Suprapubic skin (tissue), 4 donors: Measurements from ENCODE around the gene MOGAT3. TPM values are rescaled to one million over a fixed set of nuclear protein-coding genes. Genes with fewer than 3 reads are reported as not detected.
A peak's percentile ranks its signal among the peaks of the same experiment; 100 is the strongest.

ENCODE experiments used
- DNase-seq, 2 donors: peaks; one replicate each; pipeline ENCODE4 v3.0.0-alpha.2; 2019; ENCODE audit warnings: low spot score in 2 of 2
- H3K27ac ChIP-seq: fragments of 200-600 bp; sonication (generic); one replicate; pipeline ENCODE4 v1.5.1; 2019
- H3K27me3 ChIP-seq: fragments of 200-600 bp; sonication (generic); one replicate; pipeline ENCODE4 v1.5.1; 2019
- H3K36me3 ChIP-seq: fragments of 200-600 bp; sonication (generic); one replicate; pipeline ENCODE4 v1.5.1; 2019
- H3K4me1 ChIP-seq: fragments of 200-600 bp; sonication (generic); one replicate; pipeline ENCODE4 v1.5.1; 2019
- H3K4me3 ChIP-seq: fragments of 200-600 bp; sonication (generic); one replicate; pipeline ENCODE4 v1.5.1; 2019; ENCODE audit warnings: mild to moderate bottlenecking
- H3K9me3 ChIP-seq: fragments of 200-600 bp; sonication (generic); one replicate; pipeline ENCODE4 v1.5.1; 2019
- EP300 ChIP-seq: sonication (generic); formaldehyde crosslinking; IDR thresholded peaks from one replicate; pipeline ENCODE4 v1.6.1; 2017; ENCODE audit warnings: antibody characterized with exemption
- POLR2A ChIP-seq, 2 donors: fragments of 450-650 bp; IDR thresholded peaks; one replicate each; pipeline ENCODE4 v1.6.1; 2017; ENCODE audit warnings: antibody characterized with exemption in 2 of 2, mild to moderate bottlenecking in 2 of 2, moderate library complexity in 2 of 2
- POLR2AphosphoS5 ChIP-seq, 3 donors: sonication (generic); formaldehyde crosslinking; IDR thresholded peaks; one replicate each; pipeline ENCODE4 v1.6.1; 2017; ENCODE audit warnings: antibody characterized with exemption in 3 of 3
- whole genome bisulfite sequencing: methylation state at CpG from one replicate; pipeline ENCODE4 v1.1.5; 2018; 5-methylcytosine and 5-hydroxymethylcytosine counted together
- total RNA-seq, 4 donors: library from RNA; depleted of rRNA; stranded (reverse); fragments of >200 nt; gene quantifications; one replicate each; pipeline ENCODE4 v1.1.0, GENCODE V29; 2016
- TF ChIP-seq, protein P1 (sequence below), 2 donors: fragments of 200-600 bp in 1 of 2; fragments of 450-650 bp in 1 of 2; sonication (generic) in 1 of 2; IDR thresholded peaks; one replicate each; pipeline ENCODE4 v1.5.1; 2016 to 2019; ENCODE audit warnings: antibody characterized with exemption in 2 of 2, mild to moderate bottlenecking in 1 of 2, moderate library complexity in 1 of 2

The MOGAT3 gene
- total RNA-seq, 4 donors from 2014 or later = not detected

DNA sequence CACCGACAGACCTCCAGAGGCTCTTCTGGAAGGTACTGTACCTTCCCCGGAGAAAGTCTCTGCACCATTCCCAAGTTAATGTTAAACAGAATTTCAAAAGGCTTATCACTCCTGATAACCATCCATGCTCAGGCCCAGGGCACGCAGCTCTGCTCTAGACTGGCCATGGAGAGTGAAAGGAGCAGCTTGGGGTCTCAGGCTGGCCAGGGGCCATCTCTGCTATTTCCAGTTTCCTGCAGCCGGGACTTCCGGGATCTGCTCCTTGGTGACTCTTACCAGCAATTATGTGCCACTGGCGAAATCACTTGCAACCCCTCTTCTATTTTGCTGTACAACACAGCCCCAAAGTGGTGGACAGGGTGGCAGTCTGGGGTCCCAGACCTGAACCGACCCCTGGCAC, 30.8 kb upstream of the MOGAT3 start:
- Histone ChIP-seq H3K4me1 (peaks cover 15% of the 10 kb centered on the region), H3K9me3 (no peaks in the 10 kb centered on the region), H3K27me3 (no peaks in the 10 kb centered on the region), H3K4me3 (peak overlapping the region; percentile 50), H3K27ac (no peak overlapping the region), H3K36me3 (peaks cover 31% of the 10 kb centered on the region)
- TF ChIP-seq, protein P1, sequence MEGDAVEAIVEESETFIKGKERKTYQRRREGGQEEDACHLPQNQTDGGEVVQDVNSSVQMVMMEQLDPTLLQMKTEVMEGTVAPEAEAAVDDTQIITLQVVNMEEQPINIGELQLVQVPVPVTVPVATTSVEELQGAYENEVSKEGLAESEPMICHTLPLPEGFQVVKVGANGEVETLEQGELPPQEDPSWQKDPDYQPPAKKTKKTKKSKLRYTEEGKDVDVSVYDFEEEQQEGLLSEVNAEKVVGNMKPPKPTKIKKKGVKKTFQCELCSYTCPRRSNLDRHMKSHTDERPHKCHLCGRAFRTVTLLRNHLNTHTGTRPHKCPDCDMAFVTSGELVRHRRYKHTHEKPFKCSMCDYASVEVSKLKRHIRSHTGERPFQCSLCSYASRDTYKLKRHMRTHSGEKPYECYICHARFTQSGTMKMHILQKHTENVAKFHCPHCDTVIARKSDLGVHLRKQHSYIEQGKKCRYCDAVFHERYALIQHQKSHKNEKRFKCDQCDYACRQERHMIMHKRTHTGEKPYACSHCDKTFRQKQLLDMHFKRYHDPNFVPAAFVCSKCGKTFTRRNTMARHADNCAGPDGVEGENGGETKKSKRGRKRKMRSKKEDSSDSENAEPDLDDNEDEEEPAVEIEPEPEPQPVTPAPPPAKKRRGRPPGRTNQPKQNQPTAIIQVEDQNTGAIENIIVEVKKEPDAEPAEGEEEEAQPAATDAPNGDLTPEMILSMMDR (IDR thresholded peaks at IDR 0.05) = no peak
- no peak for TF ChIP-seq EP300
- TF ChIP-seq POLR2AphosphoS5 (IDR thresholded peaks at IDR 0.05) = no peak
- TF ChIP-seq POLR2A (IDR thresholded peaks at IDR 0.05) = no peak
- no peak for DNase-seq
- WGBS = 82% methylated on average over 5 of the region's 7 CpGs

GRCh38 chr7:101226721-101227120, 25.9 kb upstream of the MOGAT3 start:
- DNase-seq = no peak
- Histone ChIP-seq H3K27me3 (no peaks in the 10 kb centered on the region), H3K4me3 (no peak overlapping the region), H3K36me3 (peaks cover 60% of the 10 kb centered on the region), H3K9me3 (no peaks in the 10 kb centered on the region), H3K4me1 (peaks cover 2% of the 10 kb centered on the region), H3K27ac (no peak overlapping the region)
- WGBS = 68% methylated on average over 9 of the region's 9 CpGs
- TF ChIP-seq, protein P1 (IDR thresholded peaks at IDR 0.05) = no peak
- TF ChIP-seq EP300 = no peak

DNA sequence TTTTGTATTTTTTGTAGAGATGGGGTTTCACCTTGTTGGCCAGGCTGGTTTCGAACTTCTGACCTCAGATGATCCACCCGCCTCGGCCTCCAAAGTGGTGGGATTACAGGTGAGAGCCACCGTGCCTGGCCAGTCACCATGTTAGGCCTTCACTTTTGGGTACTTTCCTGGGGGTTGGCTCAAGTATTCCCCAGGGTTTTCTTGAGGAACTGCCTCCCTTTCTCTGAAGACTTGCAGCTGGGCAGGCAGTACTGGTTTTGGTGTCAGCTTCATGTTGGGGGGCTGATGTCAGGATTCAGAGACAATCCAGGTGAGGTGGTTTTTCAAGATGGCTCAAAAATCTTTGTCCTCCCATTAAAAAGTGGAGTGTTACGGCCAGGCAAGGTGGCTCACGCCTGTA, 24.8 kb upstream of the MOGAT3 start:
- H3K4me1 ChIP-seq = no peaks in the 10 kb centered on the region
- H3K27ac ChIP-seq = no peak overlapping the region
- DNase-seq = no peak
- H3K36me3 ChIP-seq = peaks cover 60% of the 10 kb centered on the region
- TF ChIP-seq POLR2A (IDR thresholded peaks at IDR 0.05) (no peak), EP300 (no peak), POLR2AphosphoS5 (IDR thresholded peaks at IDR 0.05) (no peak)
- TF ChIP-seq, protein P1 (IDR thresholded peaks at IDR 0.05) = no peak
- H3K4me3 ChIP-seq = no peak overlapping the region
- H3K27me3 ChIP-seq = no peaks in the 10 kb centered on the region
- H3K9me3 ChIP-seq = no peaks in the 10 kb centered on the region
- WGBS = 98% methylated on average over 6 of the region's 6 CpGs

GRCh38 chr7:101223528-101223927, 22.7 kb upstream of the MOGAT3 start:
- Histone ChIP-seq H3K36me3 (peaks cover 51% of the 10 kb centered on the region), H3K4me3 (no peak overlapping the region), H3K27ac (no peak overlapping the region), H3K4me1 (peaks cover 12% of the 10 kb centered on the region), H3K27me3 (no peaks in the 10 kb centered on the region), H3K9me3 (no peaks in the 10 kb centered on the region)
- no peak for TF ChIP-seq POLR2AphosphoS5 (IDR thresholded peaks at IDR 0.05)
- TF ChIP-seq EP300 = no peak
- TF ChIP-seq, protein P1 (IDR thresholded peaks at IDR 0.05) = no peak
- TF ChIP-seq POLR2A (IDR thresholded peaks at IDR 0.05) = no peak
- DNase-seq = no peak
- WGBS = 95% methylated on average over 13 of the region's 15 CpGs

- no peak for DNase-seq
- no peak overlapping the region for H3K27ac ChIP-seq
- peaks cover 15% of the 10 kb centered on the region for H3K4me1 ChIP-seq
- TF ChIP-seq EP300 = no peak
- TF ChIP-seq POLR2AphosphoS5 (IDR thresholded peaks at IDR 0.05) = no peak
- TF ChIP-seq, protein P1 (IDR thresholded peaks at IDR 0.05) = no peak
- no peak for TF ChIP-seq POLR2A (IDR thresholded peaks at IDR 0.05)
- H3K4me3 ChIP-seq = no peak overlapping the region
- H3K36me3 ChIP-seq = peaks cover 44% of the 10 kb centered on the region
- no peaks in the 10 kb centered on the region for H3K9me3 ChIP-seq
- no peaks in the 10 kb centered on the region for H3K27me3 ChIP-seq
- 88% methylated on average over 20 of the region's 27 CpGs for WGBS
These were observed 21.5 kb upstream of the MOGAT3 start for GRCh38 chr7:101222275-101222830.
